Mesendoderm (in vitro differentiated cells): Measurements from ENCODE around the gene XAGE3.
"Not testable (repeated sequence)": the region's sequence is repeated elsewhere in the genome, so short reads cannot be mapped to it uniquely, and the experiment has no call there.

Source experiments
- DNase-seq: peaks from one replicate; pipeline ENCODE4 v3.0.0; 2013
- H2AK5ac ChIP-seq: 2 replicates; pipeline ENCODE4 v1.6.1; 2013; ENCODE audit warnings: low read length, inconsistent platforms
- H2BK120ac ChIP-seq: 2 replicates; pipeline ENCODE4 v1.6.1; 2013; ENCODE audit warnings: low read depth, mild to moderate bottlenecking, low read length, moderate library complexity, mixed read lengths
- H2BK15ac ChIP-seq: replicated peaks from 2 replicates; pipeline ENCODE4 v1.6.1; 2013; ENCODE audit warnings: low read depth, mild to moderate bottlenecking, moderate library complexity
- H2BK5ac ChIP-seq: 2 replicates; pipeline ENCODE4 v1.6.1; 2013; ENCODE audit warnings: low read length, inconsistent platforms
- H3K18ac ChIP-seq: 2 replicates; pipeline ENCODE4 v1.6.1; 2013; ENCODE audit warnings: mild to moderate bottlenecking, low read length, mixed read lengths
- H3K23ac ChIP-seq: one replicate; pipeline ENCODE4 v1.6.1; 2013; ENCODE audit warnings: low read length
- H3K27ac ChIP-seq: 2 replicates; pipeline ENCODE4 v1.5.1; 2013; ENCODE audit warnings: low read depth, mild to moderate bottlenecking, inconsistent platforms, low read length, moderate library complexity
- H3K27me3 ChIP-seq: 2 replicates; pipeline ENCODE4 v1.6.1; 2013; ENCODE audit warnings: low read length, control low read depth, mild to moderate bottlenecking, inconsistent platforms; ENCODE audit not compliant: insufficient read depth, poor library complexity
- H3K36me3 ChIP-seq: 2 replicates; pipeline ENCODE4 v1.6.1; 2013; ENCODE audit warnings: low read length, inconsistent platforms; ENCODE audit not compliant: control insufficient read depth, insufficient read depth
- H3K4ac ChIP-seq: one replicate; pipeline ENCODE4 v1.6.1; 2013; ENCODE audit warnings: low read depth, mild to moderate bottlenecking, low read length, moderate library complexity
- H3K4me1 ChIP-seq: 2 replicates; pipeline ENCODE4 v1.6.1; 2013; ENCODE audit warnings: low read depth, low read length, inconsistent platforms; ENCODE audit not compliant: control insufficient read depth
- H3K4me2 ChIP-seq: 2 replicates; pipeline ENCODE4 v1.6.1; 2013; ENCODE audit warnings: low read length
- H3K4me3 ChIP-seq: 2 replicates; pipeline ENCODE4 v1.5.1; 2013; ENCODE audit warnings: mild to moderate bottlenecking, low read length
- H3K56ac ChIP-seq: one replicate; pipeline ENCODE4 v1.6.1; 2013; ENCODE audit warnings: low read length
- H3K79me1 ChIP-seq: 2 replicates; pipeline ENCODE4 v1.6.1; 2013; ENCODE audit warnings: low read length, inconsistent platforms
- H3K79me2 ChIP-seq: 2 replicates; pipeline ENCODE4 v1.6.1; 2013; ENCODE audit warnings: mild to moderate bottlenecking, low read length; ENCODE audit not compliant: control insufficient read depth, insufficient read depth
- H3K9ac ChIP-seq: 2 replicates; pipeline ENCODE4 v1.6.1; 2013; ENCODE audit warnings: low read length, inconsistent platforms
- H4K5ac ChIP-seq: one replicate; pipeline ENCODE4 v1.6.1; 2013; ENCODE audit warnings: low read length
- H4K8ac ChIP-seq: one replicate; pipeline ENCODE4 v1.6.1; 2013; ENCODE audit warnings: low read depth, mild to moderate bottlenecking, control low read depth, low read length, moderate library complexity
- WGBS: extraction: QIAGEN DNeasy Blood & Tissue Kit; methylation state at CpG from one replicate; pipeline ENCODE4 v1.1.7; 2013; ENCODE audit warnings: low lambda C conversion rate, missing lambda C conversion rate; ENCODE audit not compliant: insufficient coverage; ENCODE audit errors: extremely low coverage; 5-methylcytosine and 5-hydroxymethylcytosine counted together

XAGE3 gene

GRCh38 chrX:52907137-52907536 lies 39.3 kb upstream of the XAGE3 start:
- not testable (repeated sequence) for H3K4me3 ChIP-seq, H2BK5ac ChIP-seq, H2AK5ac ChIP-seq, H3K79me1 ChIP-seq, H3K9ac ChIP-seq, H3K4me1 ChIP-seq, H3K23ac ChIP-seq, H3K79me2 ChIP-seq, H4K8ac ChIP-seq, DNase-seq, H3K4ac ChIP-seq, H3K27ac ChIP-seq, H3K18ac ChIP-seq, H3K56ac ChIP-seq, H3K4me2 ChIP-seq, H2BK120ac ChIP-seq, H3K36me3 ChIP-seq, H3K27me3 ChIP-seq, H4K5ac ChIP-seq, H2BK15ac ChIP-seq
- WGBS = no CpG with 5 or more reads among the region's 17 CpGs

DNA sequence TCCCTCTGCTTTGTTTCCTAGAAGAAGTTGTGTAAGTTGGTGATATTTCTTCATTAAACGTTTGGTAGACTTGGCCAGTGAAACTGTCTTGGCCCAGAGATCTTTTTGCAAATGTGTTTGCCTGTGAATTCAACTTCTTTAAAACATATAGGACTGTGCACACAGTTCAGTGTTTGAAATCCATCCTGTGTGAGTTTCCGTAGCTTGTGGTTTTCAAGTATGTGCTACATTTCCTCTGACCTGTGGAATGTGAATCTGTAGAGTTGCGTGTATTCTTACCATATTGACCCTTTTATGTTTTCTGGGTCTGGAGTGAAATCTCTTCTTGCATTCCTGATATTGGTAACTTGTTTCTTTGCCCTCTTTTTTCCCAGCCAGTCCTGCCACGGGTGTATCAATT lies 38.2 kb upstream of the XAGE3 start:
- not testable (repeated sequence) for H2BK15ac ChIP-seq, H2BK5ac ChIP-seq, H2BK120ac ChIP-seq, H4K8ac ChIP-seq, H4K5ac ChIP-seq, H3K27me3 ChIP-seq, H3K9ac ChIP-seq, H3K79me1 ChIP-seq, H3K4me1 ChIP-seq, H3K79me2 ChIP-seq, DNase-seq, H3K18ac ChIP-seq, H3K56ac ChIP-seq, H3K36me3 ChIP-seq, H3K27ac ChIP-seq, H3K23ac ChIP-seq, H3K4me3 ChIP-seq, H3K4me2 ChIP-seq, H2AK5ac ChIP-seq, H3K4ac ChIP-seq
- WGBS = no CpG with 5 or more reads among the region's 4 CpGs

GRCh38 chrX:52905531-52905930 lies 37.6 kb upstream of the XAGE3 start:
- H3K56ac ChIP-seq, H3K27ac ChIP-seq, H3K18ac ChIP-seq, H2BK120ac ChIP-seq, H3K79me1 ChIP-seq, H4K8ac ChIP-seq, H2BK15ac ChIP-seq, H3K4me2 ChIP-seq, H3K36me3 ChIP-seq, H3K23ac ChIP-seq, H2BK5ac ChIP-seq, H3K79me2 ChIP-seq, H3K4ac ChIP-seq, DNase-seq, H3K9ac ChIP-seq, H3K4me1 ChIP-seq, H2AK5ac ChIP-seq, H4K5ac ChIP-seq, H3K4me3 ChIP-seq, H3K27me3 ChIP-seq: not testable (repeated sequence)
- WGBS = no CpG with 5 or more reads among the region's 10 CpGs

DNA sequence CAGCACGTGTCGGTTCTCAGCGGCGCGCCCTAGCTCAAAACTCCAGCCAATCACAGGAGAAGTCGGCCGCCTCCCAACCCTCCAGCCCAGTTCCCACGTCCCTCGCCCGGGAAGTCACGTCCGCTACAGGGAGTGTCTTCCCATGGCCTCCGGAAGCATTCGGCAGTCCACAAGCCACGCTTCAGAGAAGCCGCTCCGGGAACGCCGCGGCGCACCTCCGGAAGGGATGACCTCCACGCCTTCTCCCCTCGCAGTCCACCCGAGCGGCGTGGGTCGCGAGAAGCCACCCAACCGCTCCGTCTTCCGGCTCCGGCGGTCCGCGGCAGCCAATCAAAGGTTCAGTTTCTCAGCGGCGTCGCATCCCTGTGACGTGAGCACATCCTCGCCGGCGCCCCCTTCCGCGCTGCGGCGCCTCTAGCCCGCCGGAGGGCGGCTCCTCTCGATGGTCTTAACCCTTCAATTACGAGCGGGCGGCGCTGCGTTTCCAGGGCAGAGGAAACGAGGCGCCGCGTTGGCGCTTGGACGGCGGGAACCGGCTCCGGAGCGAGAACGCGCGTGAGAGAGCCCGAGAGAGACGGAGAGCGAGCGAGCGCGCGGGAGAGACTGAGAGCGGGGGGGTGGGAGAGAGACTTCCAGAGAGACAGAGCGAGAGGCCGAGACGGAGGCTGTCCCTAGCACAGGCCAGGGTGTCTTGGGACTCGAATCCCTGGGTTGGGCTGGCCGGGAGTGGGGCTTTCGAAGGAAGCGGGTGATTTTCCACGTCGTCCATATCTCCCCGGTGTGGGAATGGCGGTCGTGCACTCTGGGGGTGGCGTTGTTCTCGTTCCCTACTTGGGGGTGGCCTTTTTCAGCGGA lies 29.2 kb upstream of the XAGE3 start, which contains the start of gene FAM156B:
FAM156B (plus strand) TSS at position 476 of the 855 bp plus-strand sequence. CDS start 9,896 bp downstream, outside the sequence.
- H2AK5ac ChIP-seq, H3K4ac ChIP-seq, H3K4me1 ChIP-seq, H3K36me3 ChIP-seq, H3K27me3 ChIP-seq, H3K9ac ChIP-seq, H3K79me1 ChIP-seq, DNase-seq, H2BK120ac ChIP-seq, H4K8ac ChIP-seq, H3K27ac ChIP-seq, H4K5ac ChIP-seq, H3K23ac ChIP-seq, H2BK15ac ChIP-seq, H3K4me3 ChIP-seq, H3K4me2 ChIP-seq, H2BK5ac ChIP-seq, H3K18ac ChIP-seq, H3K56ac ChIP-seq, H3K79me2 ChIP-seq: not testable (repeated sequence)
- WGBS = no CpG with 5 or more reads among the region's 92 CpGs

DNA sequence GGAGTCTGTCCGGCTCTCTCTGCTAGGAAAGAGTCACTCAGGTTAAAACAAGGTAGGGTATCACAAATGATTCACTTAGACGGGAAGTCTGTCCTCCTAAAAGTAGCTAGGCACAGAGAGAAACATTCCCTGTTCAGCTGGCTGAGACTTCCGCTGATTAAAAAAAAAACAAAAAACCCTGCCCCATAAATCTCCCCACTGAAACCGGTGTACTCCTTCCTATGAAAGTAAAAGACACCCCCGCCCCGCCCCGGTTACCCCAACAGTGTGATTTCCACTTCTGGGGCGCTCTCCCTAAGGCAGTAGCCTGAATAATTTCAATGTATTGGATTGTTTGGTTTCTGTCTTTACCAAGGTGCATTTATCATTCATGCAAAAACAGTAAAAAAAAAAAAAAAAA lies 28.6 kb upstream of the XAGE3 start:
- not testable (repeated sequence) for H3K4ac ChIP-seq

DNA sequence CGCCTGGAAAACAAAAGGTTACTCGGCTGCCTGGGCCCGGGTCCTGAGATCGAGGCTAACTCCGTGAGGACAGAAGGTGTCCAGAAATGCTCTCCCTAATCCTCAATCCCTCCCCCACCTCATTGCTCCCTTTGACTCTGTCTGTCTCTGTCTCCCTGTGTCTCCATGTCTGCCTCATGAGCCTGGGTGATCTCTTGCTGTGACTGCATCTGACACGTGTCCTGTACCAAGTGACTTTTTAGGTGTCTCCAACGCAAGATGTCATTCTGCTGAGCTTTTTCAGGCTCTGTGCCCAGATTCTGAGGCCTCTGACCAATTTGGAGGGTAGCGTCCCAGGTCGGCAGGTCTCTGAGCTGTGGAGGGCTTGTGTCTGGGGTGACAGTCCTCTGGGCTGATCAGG lies 20.2 kb upstream of the XAGE3 start:
- not testable (repeated sequence) for H3K4ac ChIP-seq, H3K27me3 ChIP-seq, H2AK5ac ChIP-seq, DNase-seq, H3K23ac ChIP-seq, H3K4me3 ChIP-seq, H3K27ac ChIP-seq, H3K9ac ChIP-seq, H3K4me1 ChIP-seq, H3K36me3 ChIP-seq, H3K4me2 ChIP-seq, H4K8ac ChIP-seq, H3K56ac ChIP-seq, H3K79me1 ChIP-seq, H3K79me2 ChIP-seq, H2BK5ac ChIP-seq, H2BK15ac ChIP-seq, H4K5ac ChIP-seq, H2BK120ac ChIP-seq, H3K18ac ChIP-seq
- no CpG with 5 or more reads among the region's 9 CpGs for WGBS

More for the DNA sequence above, 28.6 kb upstream of the XAGE3 start:
- H3K79me1 ChIP-seq, H2BK15ac ChIP-seq, H3K56ac ChIP-seq, H2BK120ac ChIP-seq, H3K9ac ChIP-seq, H3K18ac ChIP-seq, H3K27ac ChIP-seq, DNase-seq, H3K4me1 ChIP-seq, H4K5ac ChIP-seq, H4K8ac ChIP-seq, H2BK5ac ChIP-seq, H3K23ac ChIP-seq, H2AK5ac ChIP-seq, H3K79me2 ChIP-seq, H3K27me3 ChIP-seq, H3K4me3 ChIP-seq, H3K4me2 ChIP-seq, H3K36me3 ChIP-seq: not testable (repeated sequence)
- WGBS = no CpG with 5 or more reads among the region's 8 CpGs
